ENCODE results near the gene KRTAP12-2.

The KRTAP12-2 gene

GRCh38 chr21:44666401-44667320 lies at the start of gene KRTAP12-2:
Gene KRTAP12-2 (minus strand): TSS chr21:44666927. CDS start chr21:44666886, 41 bp downstream.
- FAIRE-seq = no peak

GRCh38 chr21:44714905-44715304 lies 48.2 kb upstream of the KRTAP12-2 start:
- FAIRE-seq = no peak

- no peak for FAIRE-seq
Measured at GRCh38 chr21:44713846-44714245, 47.1 kb upstream of the KRTAP12-2 start.

GRCh38 chr21:44713130-44713529 lies 46.4 kb upstream of the KRTAP12-2 start:
- FAIRE-seq = no peak

- no peak for FAIRE-seq
Measured at GRCh38 chr21:44712203-44713028, 45.7 kb upstream of the KRTAP12-2 start.

- no peak for FAIRE-seq
Measured at GRCh38 chr21:44711327-44712202, 44.8 kb upstream of the KRTAP12-2 start, which contains the start of gene TSPEAR. Gene TSPEAR (minus strand): TSS chr21:44711572. CDS start chr21:44711514, 58 bp downstream.

GRCh38 chr21:44710756-44711326 lies 44.1 kb upstream of the KRTAP12-2 start:
- no peak for FAIRE-seq

- FAIRE-seq = no peak
Measured at GRCh38 chr21:44710294-44710665, 43.6 kb upstream of the KRTAP12-2 start.

- no peak for FAIRE-seq
Measured at GRCh38 chr21:44709426-44710293, 42.9 kb upstream of the KRTAP12-2 start.

- no peak for FAIRE-seq
Measured at GRCh38 chr21:44708866-44709425, 42.2 kb upstream of the KRTAP12-2 start.

GRCh38 chr21:44708213-44708865 lies 41.6 kb upstream of the KRTAP12-2 start:
- no peak for FAIRE-seq

- no peak for FAIRE-seq
Measured at GRCh38 chr21:44706706-44707581, 40.2 kb upstream of the KRTAP12-2 start.

GRCh38 chr21:44706026-44706705 lies 39.4 kb upstream of the KRTAP12-2 start:
- FAIRE-seq = no peak

GRCh38 chr21:44704636-44705001 lies 37.9 kb upstream of the KRTAP12-2 start:
- FAIRE-seq = no peak

- no peak for FAIRE-seq
Measured at GRCh38 chr21:44703731-44704635, 37.3 kb upstream of the KRTAP12-2 start.

GRCh38 chr21:44702973-44703730 lies 36.4 kb upstream of the KRTAP12-2 start:
- no peak for FAIRE-seq
